Activated gamma-delta T cell (primary cell): ENCODE results near the gene ELN.
"Not testable (repeated sequence)": the region's sequence is repeated elsewhere in the genome, so short reads cannot be mapped to it uniquely, and the experiment has no call there.

Experiments
- DNase-seq: peaks from one replicate; lab custom pipeline; 2025; lab: John Stamatoyannopoulos, UW
- total RNA-seq, 2 donors: gene quantifications; one replicate each; lab custom pipeline; 2026; lab: John Stamatoyannopoulos, UW

ELN gene
- total RNA-seq, result 0 to 3.9 reads per million in 2 donors

GRCh38 chr7:74027683-74028320 lies at the start of gene ELN:
Gene ELN (plus strand): TSS chr7:74028173. CDS start chr7:74028188, 15 bp downstream.
- DNase-seq, result no peak

GRCh38 chr7:73978661-73979563 lies 49.1 kb upstream of the ELN start:
- no peak for DNase-seq

- DNase-seq, result not testable (repeated sequence)
Observed at GRCh38 chr7:73979656-73980055, 48.3 kb upstream of the ELN start.

- no peak for DNase-seq
Observed at GRCh38 chr7:73980206-73980605, 47.8 kb upstream of the ELN start.

GRCh38 chr7:73981933-73982332 lies 46.0 kb upstream of the ELN start:
- DNase-seq, result no peak

GRCh38 chr7:73983437-73984164 lies 44.4 kb upstream of the ELN start:
- DNase-seq, result no peak

- no peak for DNase-seq
Observed at GRCh38 chr7:73984481-73985205, 43.3 kb upstream of the ELN start.

- DNase-seq, result no peak
Observed at GRCh38 chr7:73985737-73986141, 42.2 kb upstream of the ELN start.

- no peak for DNase-seq
Observed at GRCh38 chr7:73986158-73986631, 41.8 kb upstream of the ELN start.

GRCh38 chr7:73987298-73987697 lies 40.7 kb upstream of the ELN start:
- DNase-seq, result no peak

- no peak for DNase-seq
Observed at GRCh38 chr7:73988197-73988596, 39.8 kb upstream of the ELN start.

GRCh38 chr7:73991522-73992100 lies 36.4 kb upstream of the ELN start:
- no peak for DNase-seq

GRCh38 chr7:73992101-73992562 lies 35.8 kb upstream of the ELN start:
- DNase-seq, result no peak

- no peak for DNase-seq
Observed at GRCh38 chr7:73994023-73994422, 34.0 kb upstream of the ELN start.

GRCh38 chr7:73994761-73995160 lies 33.2 kb upstream of the ELN start:
- DNase-seq, result no peak

GRCh38 chr7:73995330-73995729 lies 32.6 kb upstream of the ELN start:
- DNase-seq, result no peak

- DNase-seq, result no peak
Observed at GRCh38 chr7:73995821-73996511, 32.0 kb upstream of the ELN start.

GRCh38 chr7:73997056-73997455 lies 30.9 kb upstream of the ELN start:
- DNase-seq, result no peak

- no peak for DNase-seq
Observed at GRCh38 chr7:73999664-74000435, 28.1 kb upstream of the ELN start.
